WERI-Rb-1 (cell line): ENCODE measurements around the gene MBOAT2.
"Not testable (repeated sequence)": the region's sequence is repeated elsewhere in the genome, so short reads cannot be mapped to it uniquely, and the experiment has no call there.

Experiments used
- DNase-seq: peaks from one replicate; pipeline ENCODE4 v3.0.0-alpha.2; 2020
- H3K27ac ChIP-seq: fragments of 250-450 bp; sonication (Bioruptor Pico); 2 replicates; pipeline ENCODE4 v1.5.1; 2020; ENCODE audit warnings: mild to moderate bottlenecking, moderate library complexity
- H3K27me3 ChIP-seq: fragments of 250-450 bp; sonication (Bioruptor Pico); 2 replicates; pipeline ENCODE4 v1.5.1; 2021; ENCODE audit warnings: mild to moderate bottlenecking, low read depth, moderate library complexity; ENCODE audit not compliant: insufficient read depth, severe bottlenecking
- H3K36me3 ChIP-seq: fragments of 250-450 bp; sonication (Bioruptor Pico); 2 replicates; pipeline ENCODE4 v1.5.1; 2020; ENCODE audit warnings: mild to moderate bottlenecking, moderate library complexity
- H3K4me3 ChIP-seq: 2 replicates; pipeline ENCODE4 v1.5.1; 2011; ENCODE audit warnings: low read depth, mild to moderate bottlenecking, control low read depth, low read length
- H3K9me3 ChIP-seq: fragments of 250-450 bp; sonication (Bioruptor Pico); 2 replicates; pipeline ENCODE4 v1.5.1; 2021; ENCODE audit warnings: mild to moderate bottlenecking, moderate library complexity; ENCODE audit not compliant: severe bottlenecking
- CTCF ChIP-seq: IDR thresholded peaks from 2 replicates; pipeline ENCODE4 v1.5.1; 2011; ENCODE audit warnings: low read depth, mild to moderate bottlenecking, control low read depth, inconsistent platforms, low read length

The MBOAT2 gene

GRCh38 chr2:8980096-8980495 is 23.4 kb downstream of the MBOAT2 start:
- Histone ChIP-seq H3K27ac (no peak overlapping the region), H3K36me3 (no peaks in the 10 kb centered on the region), H3K27me3 (no peaks in the 10 kb centered on the region), H3K9me3 (no peaks in the 10 kb centered on the region), H3K4me3 (no peak overlapping the region)
- no peak for DNase-seq
- TF ChIP-seq CTCF, result no peak

GRCh38 chr2:8977758-8978157 is 25.7 kb downstream of the MBOAT2 start:
- H3K27ac ChIP-seq, result no peak overlapping the region
- H3K4me3 ChIP-seq, result no peak overlapping the region
- no peaks in the 10 kb centered on the region for H3K9me3 ChIP-seq
- no peak for TF ChIP-seq CTCF
- no peak for DNase-seq
- no peaks in the 10 kb centered on the region for H3K36me3 ChIP-seq
- H3K27me3 ChIP-seq, result no peaks in the 10 kb centered on the region

- no peak for TF ChIP-seq CTCF
- H3K9me3 ChIP-seq, result no peaks in the 10 kb centered on the region
- no peaks in the 10 kb centered on the region for H3K27me3 ChIP-seq
- no peak overlapping the region for H3K27ac ChIP-seq
- H3K4me3 ChIP-seq, result no peak overlapping the region
- no peak for DNase-seq
- H3K36me3 ChIP-seq, result no peaks in the 10 kb centered on the region
Observed at GRCh38 chr2:8976442-8977259, 26.8 kb downstream of the MBOAT2 start.

- Histone ChIP-seq H3K27ac (no peak overlapping the region), H3K27me3 (no peaks in the 10 kb centered on the region), H3K4me3 (no peak overlapping the region), H3K36me3 (no peaks in the 10 kb centered on the region), H3K9me3 (no peaks in the 10 kb centered on the region)
- DNase-seq, result no peak
- TF ChIP-seq CTCF, result no peak
Observed at GRCh38 chr2:8974016-8974415, 29.5 kb downstream of the MBOAT2 start.

- not testable (repeated sequence) for H3K27ac ChIP-seq, DNase-seq, H3K36me3 ChIP-seq, H3K9me3 ChIP-seq, H3K27me3 ChIP-seq, H3K4me3 ChIP-seq
Observed at GRCh38 chr2:8973017-8973416, 30.5 kb downstream of the MBOAT2 start.

GRCh38 chr2:8972535-8972934 is 30.9 kb downstream of the MBOAT2 start:
- not testable (repeated sequence) for DNase-seq, H3K27me3 ChIP-seq, H3K4me3 ChIP-seq

GRCh38 chr2:8969348-8969747 is 34.1 kb downstream of the MBOAT2 start:
- not testable (repeated sequence) for H3K4me3 ChIP-seq, DNase-seq, H3K27ac ChIP-seq, H3K27me3 ChIP-seq, H3K9me3 ChIP-seq, H3K36me3 ChIP-seq

More at GRCh38 chr2:8972535-8972934, 30.9 kb downstream of the MBOAT2 start:
- not testable (repeated sequence) for H3K36me3 ChIP-seq, H3K27ac ChIP-seq, H3K9me3 ChIP-seq
